ENCODE data around the gene COQ10A.

COQ10A gene

DNA sequence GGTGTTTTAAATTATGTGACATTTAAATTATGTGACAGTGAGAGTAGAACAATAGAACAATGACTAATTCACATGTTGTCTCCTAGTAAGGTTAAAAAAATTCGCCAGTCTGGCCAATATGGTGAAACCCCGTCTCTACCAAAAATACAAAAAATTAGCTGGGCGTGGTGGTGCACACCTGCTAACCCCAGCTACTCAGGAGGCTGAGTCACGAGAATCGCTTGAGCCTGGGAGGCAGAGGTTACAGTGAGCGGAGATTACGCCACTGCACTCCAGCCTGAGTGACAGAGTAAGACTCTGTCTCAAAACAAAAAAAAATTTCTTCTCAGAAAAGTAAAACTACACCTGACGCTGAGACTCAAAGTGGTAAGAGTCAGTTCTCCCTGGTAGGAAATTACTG lies 30.7 kb downstream of the COQ10A start:
- CTCF ChIA-PET: interaction anchor here (0.7 to 0.9 kb wide), 2 partner anchors 20 to 30 kb away, joined by 3 read pairs; no protein-coding TSS in a partner anchor
- no peak for DNase-seq (ENCODE audit: low spot score)
- H3K27ac ChIP-seq: peak overlapping the region; percentile 7; the same call in 1 of the 2 replicates
- TF ChIP-seq, protein P1, sequence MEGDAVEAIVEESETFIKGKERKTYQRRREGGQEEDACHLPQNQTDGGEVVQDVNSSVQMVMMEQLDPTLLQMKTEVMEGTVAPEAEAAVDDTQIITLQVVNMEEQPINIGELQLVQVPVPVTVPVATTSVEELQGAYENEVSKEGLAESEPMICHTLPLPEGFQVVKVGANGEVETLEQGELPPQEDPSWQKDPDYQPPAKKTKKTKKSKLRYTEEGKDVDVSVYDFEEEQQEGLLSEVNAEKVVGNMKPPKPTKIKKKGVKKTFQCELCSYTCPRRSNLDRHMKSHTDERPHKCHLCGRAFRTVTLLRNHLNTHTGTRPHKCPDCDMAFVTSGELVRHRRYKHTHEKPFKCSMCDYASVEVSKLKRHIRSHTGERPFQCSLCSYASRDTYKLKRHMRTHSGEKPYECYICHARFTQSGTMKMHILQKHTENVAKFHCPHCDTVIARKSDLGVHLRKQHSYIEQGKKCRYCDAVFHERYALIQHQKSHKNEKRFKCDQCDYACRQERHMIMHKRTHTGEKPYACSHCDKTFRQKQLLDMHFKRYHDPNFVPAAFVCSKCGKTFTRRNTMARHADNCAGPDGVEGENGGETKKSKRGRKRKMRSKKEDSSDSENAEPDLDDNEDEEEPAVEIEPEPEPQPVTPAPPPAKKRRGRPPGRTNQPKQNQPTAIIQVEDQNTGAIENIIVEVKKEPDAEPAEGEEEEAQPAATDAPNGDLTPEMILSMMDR (conservative IDR thresholded peaks at IDR 0.05; ENCODE audit: low read depth): no peak
- POLR2A ChIA-PET (ENCODE audit: low non-redundant PET): no interaction called here

DNA sequence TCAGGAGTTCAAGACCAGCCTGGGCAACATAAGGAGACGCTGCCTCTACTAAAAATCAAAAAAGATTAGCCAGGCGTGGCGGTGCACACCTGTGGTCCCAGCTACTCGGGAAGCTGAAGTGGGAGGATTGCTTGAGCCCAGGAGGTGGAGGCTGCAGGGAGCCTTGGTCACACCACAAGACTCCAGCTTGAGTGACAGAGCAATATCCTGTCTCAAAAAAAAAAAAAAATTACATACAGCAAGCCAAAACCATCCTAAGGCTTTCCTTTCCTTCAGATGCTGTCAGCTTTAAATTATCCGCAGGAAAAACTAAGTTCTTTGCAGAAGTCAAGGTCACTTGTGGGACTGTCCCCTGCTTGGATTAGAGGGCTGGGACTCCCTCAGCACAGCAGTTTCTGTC lies 32.1 kb downstream of the COQ10A start:
- peak overlapping the region; percentile 54 for H3K27ac ChIP-seq
- ChIA-PET CTCF (interaction anchor here (0.6 to 0.7 kb wide), 2 partner anchors 10 to 47 kb away, joined by 4 to 5 read pairs; no protein-coding TSS in a partner anchor), POLR2A (ENCODE audit: low non-redundant PET) (interaction anchor here (0.7 to 1.2 kb wide), 3 partner anchors 7 to 77 kb away, joined by 3 read pairs; partner anchors contain the start of gene RNF41)
- TF ChIP-seq, protein P1 (conservative IDR thresholded peaks at IDR 0.05; ENCODE audit: low read depth): no peak
- no peak for DNase-seq (ENCODE audit: low spot score)

DNA sequence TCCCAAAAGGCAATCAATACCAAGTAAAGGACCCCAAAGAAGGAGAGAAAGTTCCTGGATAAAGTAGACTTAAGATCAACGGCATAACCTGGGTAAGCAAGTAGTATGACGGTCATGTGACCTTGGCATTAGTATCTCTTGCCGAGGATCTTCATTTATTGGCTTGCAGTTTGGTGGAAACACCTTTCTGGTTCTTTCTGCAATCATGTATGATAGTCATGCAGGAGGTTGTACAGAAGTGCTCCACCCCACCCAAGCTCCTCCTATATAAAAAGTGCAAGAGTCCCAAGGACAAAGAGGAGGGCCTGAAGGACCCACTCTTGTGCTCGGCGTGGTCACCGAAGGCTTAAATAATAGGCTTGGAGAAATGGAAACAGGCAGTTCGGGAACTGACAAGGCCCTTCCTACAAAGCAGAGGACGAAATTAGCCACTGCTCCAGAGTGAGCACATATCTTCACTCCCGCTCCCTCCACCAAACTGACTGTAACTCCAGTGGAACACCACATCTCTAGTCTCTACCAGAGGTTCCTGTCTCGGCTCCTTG lies 32.6 kb downstream of the COQ10A start:
- DNase-seq (ENCODE audit: low spot score): no peak
- TF ChIP-seq, protein P1 (conservative IDR thresholded peaks at IDR 0.05; ENCODE audit: low read depth): no peak
- ChIA-PET CTCF (interaction anchor here (0.5 kb wide), 1 partner anchor 25 kb away, joined by 5 read pairs; no protein-coding TSS in a partner anchor), POLR2A (ENCODE audit: low non-redundant PET) (interaction anchor here (0.6 to 1.2 kb wide), 4 partner anchors 8 to 461 kb away, joined by 3 to 9 read pairs (median 3); partner anchors contain the start of gene RNF41)
- peak overlapping the region; percentile 92 for H3K27ac ChIP-seq

DNA sequence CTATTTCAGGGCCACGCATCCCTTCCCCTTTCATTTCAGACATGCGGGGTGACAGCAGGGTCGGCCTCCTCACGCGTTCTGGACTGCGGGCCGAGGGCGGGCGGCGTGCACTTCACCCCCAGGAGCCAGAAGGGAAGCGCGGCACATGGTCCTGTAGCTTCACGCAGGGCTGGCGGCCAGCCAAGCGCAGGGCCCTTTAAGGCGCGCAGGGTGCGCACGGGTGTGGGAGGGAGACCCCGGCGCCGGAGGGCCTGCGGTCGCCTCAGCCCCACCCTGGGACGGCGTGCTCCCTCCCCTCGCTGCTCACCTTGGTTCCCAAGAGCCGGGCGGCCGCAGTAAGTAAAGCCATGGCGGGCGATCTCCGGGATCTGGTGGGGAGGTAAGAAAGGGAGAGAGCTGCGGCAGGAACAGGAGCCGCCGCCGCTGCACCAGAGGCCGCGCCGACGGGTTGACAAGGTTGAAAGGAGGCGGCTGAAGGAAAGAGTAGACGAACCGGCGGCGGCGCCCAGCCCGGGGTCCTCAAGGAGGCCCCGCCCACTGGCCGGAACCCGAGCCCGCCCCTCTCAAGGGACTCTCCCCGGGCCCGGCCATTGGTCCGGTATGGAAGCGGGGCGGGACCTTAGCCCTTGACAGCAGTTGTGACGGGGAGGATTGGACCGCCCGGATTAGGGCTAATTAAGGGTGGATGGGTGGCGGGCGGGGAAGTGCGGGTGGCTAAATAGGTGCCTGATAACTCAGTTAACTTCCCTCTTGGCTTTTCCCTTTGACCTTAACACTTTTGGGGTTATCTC lies 33.3 kb downstream of the COQ10A start, which contains the start of gene CS:
CS (minus strand) TSS at position 478 of the 791 bp plus-strand sequence; CDS start at position 349, 129 bp downstream.
- ChIA-PET CTCF (interaction anchor here (0.5 kb wide), 1 partner anchor 26 kb away, joined by 5 read pairs; no protein-coding TSS in a partner anchor), POLR2A (ENCODE audit: low non-redundant PET) (interaction anchor here (0.6 to 1.2 kb wide), 3 partner anchors 9 to 461 kb away, joined by 3 to 9 read pairs (median 3); partner anchors contain the start of gene RNF41)
- TF ChIP-seq, protein P1 (conservative IDR thresholded peaks at IDR 0.05; ENCODE audit: low read depth): no peak

DNA sequence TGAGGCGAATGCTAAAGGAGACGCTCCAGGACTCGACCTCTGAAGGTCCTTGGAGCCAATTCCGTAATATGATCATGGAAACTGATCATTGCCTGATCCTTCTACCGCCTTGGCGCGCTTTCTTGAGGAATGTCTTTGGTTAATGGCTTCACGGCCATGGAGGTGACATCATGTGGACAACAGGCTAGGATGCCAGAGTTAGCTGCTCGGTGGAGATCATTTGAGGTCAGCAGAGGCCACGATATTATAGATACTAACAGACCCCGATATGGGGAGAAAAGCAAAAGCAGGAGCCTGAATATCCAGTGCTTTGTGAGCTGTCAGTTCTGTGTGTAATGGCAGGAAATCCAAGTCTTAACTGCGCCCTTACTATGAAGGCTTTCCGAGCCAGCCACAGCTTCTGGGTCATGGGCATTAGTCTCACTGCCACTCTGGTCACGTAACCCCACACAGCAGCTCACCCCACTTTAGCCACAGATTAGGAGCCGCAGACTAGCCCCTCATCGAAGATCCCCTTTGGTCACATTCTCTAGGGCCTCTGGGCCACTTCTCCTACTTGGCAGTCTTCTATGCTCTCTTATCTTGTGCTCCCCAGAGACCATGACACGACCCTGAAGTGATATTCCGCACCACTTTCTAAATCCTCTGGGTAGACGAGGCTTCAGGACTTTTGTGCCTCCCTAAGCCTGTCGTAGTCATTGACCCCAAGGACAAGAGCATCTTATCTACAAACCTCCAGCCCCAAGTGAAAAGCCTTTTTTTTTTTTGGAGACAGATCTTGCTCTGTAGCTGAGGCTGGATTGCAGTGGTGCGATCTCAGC lies 34.1 kb downstream of the COQ10A start:
- ChIA-PET CTCF (interaction anchor here (0.6 kb wide), 1 partner anchor 175 kb away, joined by 3 read pairs; no protein-coding TSS in a partner anchor), POLR2A (ENCODE audit: low non-redundant PET) (no interaction called here)
- TF ChIP-seq, protein P1 (conservative IDR thresholded peaks at IDR 0.05; ENCODE audit: low read depth): no peak
- H3K27ac ChIP-seq: peak overlapping the region; percentile 92
- no peak for DNase-seq (ENCODE audit: low spot score)

More for the DNA sequence above, 33.3 kb downstream of the COQ10A start, which contains the start of gene CS:
- peak within 1 kb of the TSS; percentile 92 for H3K27ac ChIP-seq
- DNase-seq (ENCODE audit: low spot score): peak; percentile 98

Data from RWPE1 (cell line).